ENCODE results near the gene AKAP7. TPM values are rescaled to one million over a fixed set of nuclear protein-coding genes. Genes with fewer than 3 reads are reported as not detected.
"Not testable (repeated sequence)": the region's sequence is repeated elsewhere in the genome, so short reads cannot be mapped to it uniquely, and the experiment has no call there.

The AKAP7 gene
- polyA plus RNA-seq (ENCODE audit: insufficient read length in 4 of 4): 10 to 100 TPM in 3 of 4 donors, 1 to 10 TPM in 1; 8.2 to 17.8 (median 13.9) TPM

GRCh38 chr6:131135244-131136020, at the start of gene AKAP7:
AKAP7 (plus strand) TSS chr6:131135467; CDS start chr6:131135764, 297 bp downstream.
- DNase-seq (ENCODE audit: low read depth in 4 of 4, low spot score in 3 of 4): peak; percentile 35 to 47 (median 40)

- DNase-seq (ENCODE audit: low read depth in 4 of 4, low spot score in 3 of 4): not testable (repeated sequence)
These were observed 44.9 kb upstream of the AKAP7 start for GRCh38 chr6:131090339-131090738.

- DNase-seq (ENCODE audit: low read depth in 4 of 4, low spot score in 3 of 4): not testable (repeated sequence)
These were observed 43.3 kb upstream of the AKAP7 start for GRCh38 chr6:131091944-131092343.

- no peak for DNase-seq (ENCODE audit: low read depth in 4 of 4, low spot score in 3 of 4)
These were observed 41.9 kb upstream of the AKAP7 start for GRCh38 chr6:131093334-131093733.

DNA sequence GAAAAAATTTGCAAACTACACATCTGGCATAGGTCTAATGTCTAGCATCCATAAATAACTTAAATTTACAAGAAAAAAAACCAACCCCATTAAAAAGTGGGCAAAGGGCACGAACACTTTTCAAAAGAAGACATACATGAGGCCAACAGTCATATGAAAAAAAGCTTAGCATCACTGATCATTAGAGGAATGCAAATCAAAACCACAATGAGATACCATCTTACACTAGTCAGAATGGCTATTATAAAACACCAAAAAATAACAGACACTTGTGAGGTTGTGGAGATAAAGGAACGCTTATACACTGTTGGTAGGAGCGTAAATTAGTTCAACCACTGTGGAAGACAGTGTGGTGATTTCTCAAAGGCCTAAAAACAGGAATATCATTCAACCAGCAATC, 38.5 kb upstream of the AKAP7 start:
- no peak for DNase-seq (ENCODE audit: low read depth in 4 of 4, low spot score in 3 of 4)

- no peak for DNase-seq (ENCODE audit: low read depth in 4 of 4, low spot score in 3 of 4)
These were observed 33.2 kb upstream of the AKAP7 start for GRCh38 chr6:131101911-131102680.

DNA sequence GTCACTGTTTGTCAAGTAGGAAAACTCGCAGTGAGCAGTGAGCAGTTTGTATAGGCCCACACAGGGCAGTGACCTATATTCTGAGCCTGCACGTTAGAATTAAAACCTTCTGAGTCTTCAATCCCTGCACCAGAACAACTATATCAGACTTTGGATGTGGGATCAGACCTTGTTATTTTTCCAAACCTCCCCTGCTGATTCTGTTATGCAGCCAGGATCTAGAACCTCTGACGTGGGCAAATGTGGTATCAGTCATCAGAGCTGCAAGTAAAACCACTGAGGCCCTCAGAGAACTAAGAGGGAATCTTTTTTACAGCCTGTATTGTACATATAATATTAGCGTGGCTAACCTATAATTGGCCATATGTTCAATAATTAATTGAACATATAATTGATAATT, 32.0 kb upstream of the AKAP7 start:
- no peak for DNase-seq (ENCODE audit: low read depth in 4 of 4, low spot score in 3 of 4)

DNA sequence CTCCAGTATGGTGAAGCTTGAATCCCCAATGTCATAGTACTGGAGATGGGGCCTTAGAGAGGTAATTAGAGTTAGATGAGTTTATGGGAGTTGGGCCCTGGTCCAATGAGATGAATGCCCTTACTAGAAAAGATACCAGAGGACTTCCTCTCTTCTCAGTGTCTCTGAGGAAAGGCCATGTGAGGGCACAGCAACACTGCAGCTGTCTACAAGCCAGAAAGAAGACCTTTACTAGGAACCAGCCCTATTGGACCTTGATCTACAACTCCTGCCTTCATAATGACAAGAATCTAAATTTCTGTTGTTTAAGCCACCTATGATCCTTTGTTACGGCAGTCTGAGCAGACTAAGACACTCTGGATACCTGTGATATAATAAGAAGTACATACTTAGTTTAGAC, 31.4 kb upstream of the AKAP7 start:
- no peak for DNase-seq (ENCODE audit: low read depth in 4 of 4, low spot score in 3 of 4)

DNA sequence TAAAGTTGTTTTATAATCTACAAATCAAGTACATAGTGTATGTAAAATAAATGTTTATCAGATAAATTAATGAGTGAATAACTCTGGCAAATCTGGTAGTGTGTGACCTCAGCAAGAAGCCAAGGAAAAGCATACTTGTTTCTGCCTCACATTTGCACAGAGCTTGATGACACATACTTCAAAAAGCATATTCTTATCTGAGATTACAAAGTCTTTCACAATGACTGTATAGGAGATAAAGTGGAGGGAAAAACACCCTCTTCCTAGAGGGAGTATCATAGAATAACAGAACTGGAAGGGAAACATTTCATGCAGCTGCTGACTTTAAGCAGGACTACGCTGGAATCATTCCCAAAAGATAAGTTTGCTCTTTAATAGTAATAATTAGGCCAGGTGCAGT, 28.1 kb upstream of the AKAP7 start:
- DNase-seq (ENCODE audit: low read depth in 4 of 4, low spot score in 3 of 4): no peak

GRCh38 chr6:131112249-131112648, 23.0 kb upstream of the AKAP7 start:
- no peak for DNase-seq (ENCODE audit: low read depth in 4 of 4, low spot score in 3 of 4)

DNA sequence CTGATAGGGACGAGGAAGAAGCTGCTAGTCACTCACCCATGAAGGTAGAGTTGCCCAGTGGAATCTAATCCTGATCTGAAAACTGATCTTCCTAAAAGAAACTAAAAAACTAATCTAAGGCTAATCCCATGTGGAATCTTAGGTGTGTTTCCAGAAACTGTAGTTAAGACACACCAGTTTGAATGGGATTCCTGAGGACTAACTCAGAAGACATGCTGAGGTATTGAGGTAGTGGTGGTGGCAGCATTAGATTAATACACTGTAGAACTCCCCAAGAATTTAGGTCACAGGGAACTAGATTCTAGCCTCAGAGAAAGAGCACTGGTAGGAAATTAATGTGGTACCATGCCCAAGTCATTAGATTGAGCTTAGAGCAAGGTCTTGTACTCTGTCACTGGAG, 19.6 kb upstream of the AKAP7 start:
- DNase-seq (ENCODE audit: low read depth in 4 of 4, low spot score in 3 of 4): no peak

DNA sequence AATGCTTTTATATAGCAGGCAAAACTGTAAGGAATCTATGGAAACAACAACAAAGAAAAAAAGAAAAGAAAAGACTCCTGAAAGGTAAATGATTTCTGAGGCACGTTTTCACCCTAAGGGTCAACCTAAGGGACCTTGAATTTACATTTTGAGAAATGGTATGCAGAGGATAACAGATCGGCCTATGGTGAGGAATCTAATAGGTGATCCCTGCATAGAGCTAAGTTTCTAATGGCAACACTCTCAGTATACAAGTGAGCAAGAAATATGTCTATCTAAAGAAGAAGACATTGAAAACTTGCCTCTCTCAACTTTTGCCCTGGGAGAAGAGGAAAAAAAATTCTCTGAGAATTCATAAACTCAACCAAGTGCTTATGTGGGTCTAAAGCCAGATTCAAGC, 18.9 kb upstream of the AKAP7 start:
- DNase-seq (ENCODE audit: low read depth in 4 of 4, low spot score in 3 of 4): no peak

- no peak for DNase-seq (ENCODE audit: low read depth in 4 of 4, low spot score in 3 of 4)
These were observed 18.4 kb upstream of the AKAP7 start for GRCh38 chr6:131116755-131117360.

- DNase-seq (ENCODE audit: low read depth in 4 of 4, low spot score in 3 of 4): no peak
These were observed 17.4 kb upstream of the AKAP7 start for GRCh38 chr6:131117878-131118277.

GRCh38 chr6:131122007-131122406, 13.3 kb upstream of the AKAP7 start:
- DNase-seq (ENCODE audit: low read depth in 4 of 4, low spot score in 3 of 4): no peak

- no peak for DNase-seq (ENCODE audit: low read depth in 4 of 4, low spot score in 3 of 4)
These were observed 12.8 kb upstream of the AKAP7 start for GRCh38 chr6:131122516-131122915.

GRCh38 chr6:131124336-131125071, 10.8 kb upstream of the AKAP7 start:
- no peak for DNase-seq (ENCODE audit: low read depth in 4 of 4, low spot score in 3 of 4)

DNA sequence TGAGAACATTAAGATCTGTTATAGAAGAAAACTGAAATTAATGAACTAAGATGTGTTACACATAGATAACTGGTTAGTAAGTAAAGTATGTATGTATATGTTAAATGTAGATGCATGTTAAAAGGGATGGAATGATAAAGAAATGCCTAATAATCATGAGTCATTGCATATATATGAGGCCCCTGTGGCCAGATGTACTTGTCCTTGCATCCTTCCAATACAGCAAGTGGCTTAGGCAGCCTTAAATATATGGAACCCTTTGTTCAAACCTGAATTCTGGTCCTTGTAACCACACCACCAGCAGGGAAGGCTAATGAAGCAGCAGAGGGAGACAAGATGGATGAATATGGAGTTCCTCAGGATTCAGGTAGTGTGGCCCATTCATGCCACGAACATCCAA, 9.8 kb upstream of the AKAP7 start:
- no peak for DNase-seq (ENCODE audit: low read depth in 4 of 4, low spot score in 3 of 4)

- no peak for DNase-seq (ENCODE audit: low read depth in 4 of 4, low spot score in 3 of 4)
These were observed 5.3 kb upstream of the AKAP7 start for GRCh38 chr6:131129689-131130553.

GRCh38 chr6:131130554-131130940, 4.7 kb upstream of the AKAP7 start:
- DNase-seq (ENCODE audit: low read depth in 4 of 4, low spot score in 3 of 4): no peak
